GM19452 (cell line): Measurements from ENCODE around the gene CHKA.

Experiments used
- ATAC-seq: cut with Tn5 transposase; IDR thresholded peaks from one replicate; pipeline ENCODE4 v1.9.1; 2021; ENCODE audit not compliant: unreplicated experiment

The CHKA gene

DNA sequence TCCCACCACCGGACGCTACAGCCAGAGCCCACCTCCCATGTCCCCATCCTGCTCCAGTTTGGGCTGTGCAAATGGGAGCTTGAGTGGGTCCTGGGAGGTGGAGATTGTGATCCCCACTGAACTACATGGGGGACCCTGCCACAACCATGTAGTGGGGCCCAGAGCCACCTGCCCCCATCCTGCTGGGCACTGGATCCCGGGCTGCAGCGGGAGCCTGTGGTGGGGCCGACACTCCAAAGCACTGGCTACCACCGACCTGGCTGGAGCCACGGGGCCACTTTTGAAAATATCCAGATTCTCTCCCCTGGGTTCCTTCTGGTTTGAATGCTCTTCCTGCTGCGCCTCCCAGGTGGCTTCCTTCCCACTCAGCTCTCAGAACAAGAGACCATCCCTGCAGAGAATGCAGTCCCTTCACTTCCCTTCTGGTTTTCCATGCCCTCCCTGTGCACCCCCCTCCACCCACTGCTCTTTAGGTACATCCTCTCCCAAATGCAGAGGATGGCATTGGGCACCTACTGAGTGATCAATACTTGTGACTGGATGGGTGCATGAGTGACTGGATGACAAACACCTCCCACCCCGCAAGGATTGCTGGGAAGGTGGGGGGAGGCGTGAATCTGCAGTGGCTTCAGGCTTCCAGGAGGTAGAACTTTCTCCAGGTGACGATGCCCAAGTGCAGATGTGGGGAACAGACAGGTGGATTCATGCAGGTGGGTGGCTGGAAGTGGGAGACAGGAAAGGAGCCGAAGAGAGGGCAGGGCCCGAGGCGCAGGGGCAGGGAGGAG, 116.4 kb downstream of the CHKA start:
- ATAC-seq: no peak

DNA sequence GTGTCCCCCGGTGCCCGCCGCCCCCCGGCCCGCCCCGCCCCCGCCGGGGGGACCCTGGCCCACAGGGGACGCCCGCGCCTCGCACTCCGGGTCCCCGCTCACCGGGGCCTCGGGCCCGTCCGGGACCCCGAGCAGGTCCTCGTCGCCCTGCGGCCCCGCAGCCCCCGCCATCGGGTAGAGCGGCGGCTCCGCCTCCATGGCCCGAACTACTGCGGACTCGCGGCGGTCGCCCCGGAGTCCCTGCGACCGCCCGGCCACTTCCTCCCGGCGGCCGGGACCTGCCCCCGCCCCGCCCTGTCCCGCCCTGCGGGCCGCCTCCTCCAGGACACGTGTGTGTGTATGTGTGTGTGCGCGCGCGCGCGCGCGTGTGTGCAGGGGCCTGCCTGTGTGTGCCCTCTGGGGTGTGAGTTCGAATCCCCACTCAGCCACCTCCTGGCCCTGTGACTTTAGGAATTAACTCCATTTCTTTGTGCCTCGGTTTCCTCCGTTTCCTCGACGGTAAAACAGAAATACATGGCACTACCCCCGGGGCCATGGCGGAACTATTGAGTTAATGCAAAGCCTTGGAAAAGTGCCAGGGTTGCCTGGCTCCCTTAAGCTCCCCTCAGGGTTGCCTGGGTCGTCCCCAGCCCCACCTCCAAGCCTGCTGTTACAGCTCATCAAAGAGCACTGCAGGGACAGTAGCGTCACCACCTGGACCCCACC, 117.2 kb downstream of the CHKA start, which contains the start of gene UNC93B1:
Gene UNC93B1, minus strand, starts transcription at position 252 of the 705 bp plus-strand sequence. Its CDS starts 54 bp downstream, at position 198.
- peak; percentile 48 for ATAC-seq

DNA sequence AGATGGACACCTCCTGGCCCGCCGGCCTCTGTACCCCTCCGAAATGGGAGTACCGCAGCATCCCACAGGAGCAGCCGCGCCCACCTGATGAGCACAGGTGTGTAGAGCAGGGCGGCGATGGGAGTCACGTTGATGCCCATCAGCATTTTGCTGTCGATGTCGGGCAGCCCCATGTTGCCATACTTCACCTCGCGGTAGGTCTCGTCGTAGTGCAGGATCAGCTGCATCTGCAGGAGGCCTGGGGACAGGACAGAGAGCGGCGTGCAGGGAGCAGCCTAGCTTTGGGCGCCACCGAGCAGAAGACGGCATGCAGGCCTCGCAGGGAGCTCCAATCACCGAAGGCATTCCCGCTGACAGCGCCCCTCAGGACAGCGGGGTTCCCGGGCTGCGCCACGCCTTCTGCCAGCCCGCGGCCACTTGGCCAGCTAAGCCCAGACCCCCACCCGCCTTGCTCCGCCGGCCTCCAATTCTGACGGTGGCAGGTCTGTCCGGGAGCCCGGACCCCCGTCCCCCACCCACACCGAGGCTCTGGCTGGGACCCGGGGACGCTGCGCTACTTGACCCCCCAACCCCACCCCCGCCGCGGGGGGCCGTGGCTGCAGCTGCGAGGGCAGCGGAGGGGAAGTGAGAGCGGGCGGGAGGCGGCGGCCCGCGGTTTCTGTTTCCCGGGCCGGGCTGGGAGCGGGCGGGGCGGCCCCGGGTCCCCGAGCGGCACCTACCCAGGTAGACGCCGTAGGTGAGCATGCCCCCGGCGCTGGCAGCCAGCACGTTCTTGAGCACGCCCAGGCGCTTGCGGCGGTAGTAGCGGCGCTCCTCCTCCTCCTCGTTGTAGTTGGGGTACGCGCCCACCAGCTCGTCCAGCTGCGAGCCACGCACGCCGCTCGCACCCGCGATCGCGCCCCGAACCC, 118.0 kb downstream of the CHKA start:
- peak; percentile 32 for ATAC-seq
